H9 (cell line): ENCODE measurements around the gene PUDP. TPM values are rescaled to one million over a fixed set of nuclear protein-coding genes. Genes with fewer than 3 reads are reported as not detected.

Experiments used
- DNase-seq: peaks from one replicate; pipeline ENCODE4 v3.0.0-alpha.2; 2017
- H2AFZ ChIP-seq: one replicate; pipeline ENCODE4 v1.6.1; 2013; ENCODE audit warnings: mild to moderate bottlenecking, low read length, control low read depth, moderate library complexity
- H2AK5ac ChIP-seq: 2 replicates; pipeline ENCODE4 v1.6.1; 2013; ENCODE audit warnings: low read length, control low read depth, mixed read lengths; ENCODE audit not compliant: insufficient read length
- H2BK120ac ChIP-seq: one replicate; pipeline ENCODE4 v1.6.1; 2013; ENCODE audit warnings: low read depth, mild to moderate bottlenecking, low read length, control low read depth, inconsistent platforms; ENCODE audit not compliant: poor library complexity, severe bottlenecking
- H2BK12ac ChIP-seq: 2 replicates; pipeline ENCODE4 v1.6.1; 2013; ENCODE audit warnings: low read length, control low read depth, mixed read lengths, low read depth; ENCODE audit not compliant: insufficient read length
- H2BK15ac ChIP-seq: 2 replicates; pipeline ENCODE4 v1.6.1; 2013; ENCODE audit warnings: low read depth, low read length, control low read depth
- H2BK20ac ChIP-seq: one replicate; pipeline ENCODE4 v1.6.1; 2013; ENCODE audit warnings: low read depth, mild to moderate bottlenecking, low read length, control low read depth, inconsistent platforms; ENCODE audit not compliant: poor library complexity, severe bottlenecking
- H2BK5ac ChIP-seq: 2 replicates; pipeline ENCODE4 v1.6.1; 2013; ENCODE audit warnings: low read length, control low read depth, mixed read lengths; ENCODE audit not compliant: insufficient read length
- H3K14ac ChIP-seq: 2 replicates; pipeline ENCODE4 v1.6.1; 2013; ENCODE audit warnings: low read length, control low read depth; ENCODE audit not compliant: insufficient read depth
- H3K18ac ChIP-seq: 2 replicates; pipeline ENCODE4 v1.6.1; 2013; ENCODE audit warnings: low read depth, mild to moderate bottlenecking, mixed read lengths, low read length, control low read depth; ENCODE audit not compliant: insufficient read length
- H3K23ac ChIP-seq: 2 replicates; pipeline ENCODE4 v1.6.1; 2013; ENCODE audit warnings: low read length, control low read depth, mixed read lengths, low read depth; ENCODE audit not compliant: insufficient read length
- H3K23me2 ChIP-seq: 2 replicates; pipeline ENCODE4 v1.6.1; 2013; ENCODE audit warnings: low read depth, mild to moderate bottlenecking, mixed read lengths, low read length, control low read depth; ENCODE audit not compliant: insufficient read length, poor library complexity, severe bottlenecking
- H3K27ac ChIP-seq: 2 replicates; pipeline ENCODE4 v1.5.1; 2013; ENCODE audit warnings: low read length, control low read depth, mixed read lengths, low read depth; ENCODE audit not compliant: insufficient read length
- H3K27me3 ChIP-seq: 2 replicates; pipeline ENCODE4 v1.6.1; 2013; ENCODE audit warnings: low read length, control low read depth, inconsistent platforms; ENCODE audit not compliant: insufficient read depth
- H3K4ac ChIP-seq: 2 replicates; pipeline ENCODE4 v1.6.1; 2013; ENCODE audit warnings: low read depth, mild to moderate bottlenecking, control low read depth, inconsistent platforms, low read length, moderate library complexity
- H3K4me1 ChIP-seq: 2 replicates; pipeline ENCODE4 v1.6.1; 2013; ENCODE audit warnings: low read length, control low read depth, inconsistent platforms; ENCODE audit not compliant: insufficient read depth
- H3K4me2 ChIP-seq: 2 replicates; pipeline ENCODE4 v1.6.1; 2013; ENCODE audit warnings: low read length, control low read depth, mixed read lengths; ENCODE audit not compliant: insufficient read length, insufficient read depth
- H3K56ac ChIP-seq: 2 replicates; pipeline ENCODE4 v1.6.1; 2013; ENCODE audit warnings: low read depth, mild to moderate bottlenecking, mixed read lengths, low read length, control low read depth; ENCODE audit not compliant: insufficient read length
- H3K79me1 ChIP-seq: 2 replicates; pipeline ENCODE4 v1.6.1; 2013; ENCODE audit warnings: low read depth, mild to moderate bottlenecking, moderate library complexity, low read length, control low read depth, inconsistent platforms; ENCODE audit not compliant: insufficient read depth, poor library complexity, severe bottlenecking
- H3K79me2 ChIP-seq: 2 replicates; pipeline ENCODE4 v1.6.1; 2013; ENCODE audit warnings: low read length, control low read depth, inconsistent platforms; ENCODE audit not compliant: insufficient read depth
- H3K9ac ChIP-seq: 2 replicates; pipeline ENCODE4 v1.6.1; 2013; ENCODE audit warnings: low read length, control low read depth, mixed read lengths; ENCODE audit not compliant: insufficient read length; ENCODE audit errors: extremely low read depth
- H3K9me3 ChIP-seq: one replicate; pipeline ENCODE4 v1.6.1; 2013; ENCODE audit warnings: low read depth, low read length, inconsistent platforms; ENCODE audit not compliant: control insufficient read depth
- H3T11ph ChIP-seq: one replicate; pipeline ENCODE4 v1.6.1; 2013; ENCODE audit warnings: mild to moderate bottlenecking, low read length, control low read depth, inconsistent platforms
- H4K20me1 ChIP-seq: one replicate; pipeline ENCODE4 v1.6.1; 2013; ENCODE audit not compliant: control insufficient read depth, insufficient read length, insufficient read depth
- H4K5ac ChIP-seq: 2 replicates; pipeline ENCODE4 v1.6.1; 2013; ENCODE audit warnings: low read depth, mild to moderate bottlenecking, mixed read lengths, low read length, control low read depth; ENCODE audit not compliant: insufficient read length
- H4K8ac ChIP-seq: replicated peaks from 2 replicates; pipeline ENCODE4 v1.6.1; 2013; ENCODE audit warnings: low read length, control low read depth, mixed read lengths, low read depth; ENCODE audit not compliant: insufficient read length
- H4K91ac ChIP-seq: 2 replicates; pipeline ENCODE4 v1.6.1; 2013; ENCODE audit warnings: low read depth, mild to moderate bottlenecking, moderate library complexity, mixed read lengths, low read length, control low read depth; ENCODE audit not compliant: insufficient read length
- H3K27ac Mint-ChIP-seq, 3 experiments: 2 replicates in 2 of 3; 3 replicates in 1 of 3; pipeline ENCODE4 v1.8.0; 2020 to 2021; ENCODE audit warnings: mixed read lengths in 3 of 3, mild to moderate bottlenecking in 1 of 3, moderate library complexity in 1 of 3
- H3K27me3 Mint-ChIP-seq: 2 replicates; pipeline ENCODE4 v1.8.0; 2021; ENCODE audit warnings: low read depth, mild to moderate bottlenecking, moderate library complexity, mixed read lengths
- H3K36me3 Mint-ChIP-seq, 3 experiments: 2 replicates in 2 of 3; 3 replicates in 1 of 3; pipeline ENCODE4 v1.8.0; 2020 to 2021; ENCODE audit warnings: low read depth in 3 of 3, mixed read lengths in 3 of 3; ENCODE audit not compliant: insufficient read depth in 1 of 3
- H3K4me1 Mint-ChIP-seq, 2 experiments: 2 replicates each; pipeline ENCODE4 v1.8.0; 2020; ENCODE audit warnings: mixed read lengths in 2 of 2
- H3K4me3 Mint-ChIP-seq, 2 experiments: 2 replicates in 1 of 2; 3 replicates in 1 of 2; pipeline ENCODE4 v1.8.0; 2020 to 2021; ENCODE audit warnings: mild to moderate bottlenecking in 2 of 2, mixed read lengths in 2 of 2, moderate library complexity in 1 of 2
- H3K9me3 Mint-ChIP-seq, 2 experiments: 2 replicates in 1 of 2; 3 replicates in 1 of 2; pipeline ENCODE4 v1.8.0; 2020; ENCODE audit warnings: mild to moderate bottlenecking in 2 of 2, mixed read lengths in 2 of 2, moderate library complexity in 1 of 2
- CTCF ChIP-seq: fragments of 200-600 bp; sonication (generic); conservative IDR thresholded peaks from 3 replicates; pipeline ENCODE4 v1.8.0; 2021; ENCODE audit warnings: antibody characterized with exemption, mild to moderate bottlenecking
- WGBS: extraction: QIAGEN DNeasy Blood & Tissue Kit; methylation state at CpG from one replicate; pipeline ENCODE4 v1.1.7; 2013; ENCODE audit warnings: missing lambda C conversion rate, low lambda C conversion rate, mixed read lengths; ENCODE audit not compliant: insufficient read length; ENCODE audit errors: extremely low coverage; 5-methylcytosine and 5-hydroxymethylcytosine counted together
- total RNA-seq: library from RNA; stranded (reverse); gene quantifications from 2 replicates; pipeline ENCODE4 v1.2.1, GENCODE V29; 2021

PUDP gene
- total RNA-seq, 1 experiment from 2014 or later = 46.3 TPM

GRCh38 chrX:7082556-7082955 lies 65.4 kb downstream of the PUDP start:
- H3K4me1 Mint-ChIP-seq = peaks cover 15 to 28% of the 10 kb centered on the region in 2 experiments
- Histone ChIP-seq H3K4ac (no peak overlapping the region), H2BK20ac (no peak overlapping the region), H2BK15ac (no peak overlapping the region), H4K91ac (no peak overlapping the region), H3K27ac (no peak overlapping the region), H4K5ac (no peak overlapping the region), H3K18ac (no peak overlapping the region), H2AFZ (no peak overlapping the region), H2BK120ac (no peak overlapping the region), H3K23me2 (no peaks in the 10 kb centered on the region), H3K27me3 (no peaks in the 10 kb centered on the region), H3K14ac (no peak overlapping the region; the same call in 1 of the 2 replicates), H3K4me1 (no peaks in the 10 kb centered on the region; the same call in 1 of the 2 replicates), H2AK5ac (peak overlapping the region; percentile 65), H3K9ac (no peak overlapping the region), H4K8ac (no peak overlapping the region), H3K79me1 (no peaks in the 10 kb centered on the region), H2BK12ac (no peak overlapping the region), H3K23ac (no peak overlapping the region), H4K20me1 (no peaks in the 10 kb centered on the region), H2BK5ac (no peak overlapping the region), H3K4me2 (no peak overlapping the region), H3K56ac (no peak overlapping the region), H3T11ph (no peak overlapping the region), H3K9me3 (no peaks in the 10 kb centered on the region), H3K79me2 (no peaks in the 10 kb centered on the region)
- H3K27ac Mint-ChIP-seq = peak overlapping the region in 1 of 3 experiments; percentile 28; a peak in 1 of 7 replicates
- TF ChIP-seq CTCF = no peak
- no peak overlapping the region for H3K4me3 Mint-ChIP-seq
- peaks cover 0 to 5% (median 0%) of the 10 kb centered on the region in 3 experiments; a peak in 3 of 7 replicates for H3K36me3 Mint-ChIP-seq
- H3K27me3 Mint-ChIP-seq = no peaks in the 10 kb centered on the region
- DNase-seq = no peak
- H3K9me3 Mint-ChIP-seq = no peaks in the 10 kb centered on the region
- WGBS = no CpG with 5 or more reads among the region's 5 CpGs
